ENCODE results near the gene CDK14.

DNA sequence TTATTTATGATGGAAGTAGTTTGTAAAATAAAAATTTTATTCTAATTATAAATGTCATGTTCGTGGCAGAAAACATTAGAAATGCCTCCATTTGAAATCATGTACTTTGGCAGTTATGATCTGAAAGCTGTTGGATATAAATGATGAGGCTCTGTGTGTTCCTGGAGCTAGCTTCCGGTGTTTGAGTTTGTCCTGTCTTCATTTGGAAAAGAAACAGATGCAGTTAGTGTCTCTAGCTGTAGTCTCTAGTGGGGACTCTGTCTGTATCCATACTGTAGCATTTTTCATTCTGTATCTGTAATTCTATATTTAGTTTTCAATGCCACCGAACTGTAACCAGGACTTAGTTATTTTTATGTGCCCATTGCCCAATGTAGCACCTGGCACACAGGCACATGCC, 471.1 kb downstream of the CDK14 start:
- TF ChIP-seq, protein P1, sequence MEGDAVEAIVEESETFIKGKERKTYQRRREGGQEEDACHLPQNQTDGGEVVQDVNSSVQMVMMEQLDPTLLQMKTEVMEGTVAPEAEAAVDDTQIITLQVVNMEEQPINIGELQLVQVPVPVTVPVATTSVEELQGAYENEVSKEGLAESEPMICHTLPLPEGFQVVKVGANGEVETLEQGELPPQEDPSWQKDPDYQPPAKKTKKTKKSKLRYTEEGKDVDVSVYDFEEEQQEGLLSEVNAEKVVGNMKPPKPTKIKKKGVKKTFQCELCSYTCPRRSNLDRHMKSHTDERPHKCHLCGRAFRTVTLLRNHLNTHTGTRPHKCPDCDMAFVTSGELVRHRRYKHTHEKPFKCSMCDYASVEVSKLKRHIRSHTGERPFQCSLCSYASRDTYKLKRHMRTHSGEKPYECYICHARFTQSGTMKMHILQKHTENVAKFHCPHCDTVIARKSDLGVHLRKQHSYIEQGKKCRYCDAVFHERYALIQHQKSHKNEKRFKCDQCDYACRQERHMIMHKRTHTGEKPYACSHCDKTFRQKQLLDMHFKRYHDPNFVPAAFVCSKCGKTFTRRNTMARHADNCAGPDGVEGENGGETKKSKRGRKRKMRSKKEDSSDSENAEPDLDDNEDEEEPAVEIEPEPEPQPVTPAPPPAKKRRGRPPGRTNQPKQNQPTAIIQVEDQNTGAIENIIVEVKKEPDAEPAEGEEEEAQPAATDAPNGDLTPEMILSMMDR (IDR thresholded peaks at IDR 0.05) = no peak
- no peak for TF ChIP-seq POLR2A (IDR thresholded peaks at IDR 0.05)
